ENCODE results near the gene HLA-F.

- TF ChIP-seq CTCF (IDR thresholded peaks at IDR 0.05) (no peak), POLR2A (IDR thresholded peaks at IDR 0.05) (no peak)
Observed at GRCh38 chr6:29720863-29721262, 2.4 kb upstream of the HLA-F start.

Measured in prostate gland (tissue), 2 donors.